K562 (cell line): ENCODE measurements around the gene MLN. TPM values are rescaled to one million over a fixed set of nuclear protein-coding genes. Genes with fewer than 3 reads are reported as not detected.

Experiments used
- ARID2 ChIP-seq: fragments of 450-650 bp; IDR thresholded peaks from 2 replicates; pipeline ENCODE4 v1.6.1; 2017; ENCODE audit warnings: antibody characterized with exemption, mild to moderate bottlenecking
- ARID4B ChIP-seq: sonication (generic); formaldehyde crosslinking; IDR thresholded peaks from 2 replicates; pipeline ENCODE4 v1.8.0; 2022; ENCODE audit warnings: mild to moderate bottlenecking, missing genetic modification reagents
- BRD4 ChIP-seq: fragments of 200-600 bp; sonication (generic); IDR thresholded peaks from 2 replicates; pipeline ENCODE4 v1.6.1; 2017; ENCODE audit warnings: inconsistent platforms
- CBX5 ChIP-seq: IDR thresholded peaks from 2 replicates; pipeline ENCODE4 v1.6.1; 2014; ENCODE audit warnings: low read depth, borderline replicate concordance
- DEAF1 ChIP-seq: fragments of 450-650 bp; formaldehyde crosslinking; IDR thresholded peaks from 2 replicates; pipeline ENCODE4 v1.4.0; 2020; ENCODE audit warnings: mild to moderate bottlenecking, moderate library complexity
- ETS1 ChIP-seq: conservative IDR thresholded peaks from 2 replicates; pipeline ENCODE4 v1.6.1; 2011; ENCODE audit warnings: low read depth, mild to moderate bottlenecking, low read length; ENCODE audit not compliant: control insufficient read depth
- FUS ChIP-seq: fragments of 200-400 bp; formaldehyde crosslinking; optimal IDR thresholded peaks from 2 replicates; pipeline ENCODE3; 2017; ENCODE audit warnings: low read depth, low read length
- HNRNPH1 ChIP-seq: fragments of 200-400 bp; formaldehyde crosslinking; optimal IDR thresholded peaks from 2 replicates; pipeline ENCODE3; 2017; ENCODE audit warnings: low read depth, mild to moderate bottlenecking, low read length, moderate library complexity
- KLF6 ChIP-seq: fragments of 250-450 bp; sonication (Bioruptor Pico); IDR thresholded peaks from 2 replicates; pipeline ENCODE4 v1.4.0; 2020; ENCODE audit warnings: mild to moderate bottlenecking, moderate library complexity, borderline replicate concordance
- MYNN ChIP-seq, 2 experiments: sonication (generic); formaldehyde crosslinking in 1 of 2; IDR thresholded peaks; 2 replicates each; pipeline versions ENCODE4 v1.5.0 to v1.6.1; 2016 to 2020; ENCODE audit warnings: antibody characterized with exemption in 1 of 2, missing genetic modification reagents in 1 of 2
- NFYB ChIP-seq: IDR thresholded peaks from 2 replicates; pipeline ENCODE4 v1.6.1; 2011; ENCODE audit warnings: mild to moderate bottlenecking, moderate library complexity; ENCODE audit not compliant: insufficient read length; ENCODE audit errors: extremely low read depth
- PHF20 ChIP-seq: fragments of 450-650 bp; IDR thresholded peaks from 2 replicates; pipeline ENCODE4 v1.6.1; 2018; ENCODE audit not compliant: partially characterized antibody
- SMARCB1 ChIP-seq: IDR thresholded peaks from 2 replicates; pipeline ENCODE4 v1.6.1; 2011; ENCODE audit warnings: improper control_type of control experiment, low read depth; ENCODE audit not compliant: insufficient read length
- SREBF1 ChIP-seq: fragments of 150-350 bp; IDR thresholded peaks from 2 replicates; pipeline ENCODE4 v1.6.1; 2014; ENCODE audit warnings: antibody characterized with exemption, low read depth, low read length, borderline replicate concordance
- SRSF1 ChIP-seq: fragments of 200-400 bp; formaldehyde crosslinking; IDR thresholded peaks from 2 replicates; pipeline ENCODE4 v1.6.1; 2017; ENCODE audit warnings: mild to moderate bottlenecking, low read depth, low read length, moderate library complexity
- STAT5B ChIP-seq: fragments of 250-450 bp; sonication (Bioruptor Pico); IDR thresholded peaks from 2 replicates; pipeline ENCODE4 v1.8.0; 2021; ENCODE audit warnings: mild to moderate bottlenecking, inconsistent platforms
- THRB ChIP-seq: fragments of 450-650 bp; formaldehyde crosslinking; conservative IDR thresholded peaks from 2 replicates; pipeline ENCODE4 v1.4.0; 2022; ENCODE audit warnings: mild to moderate bottlenecking, missing genetic modification characterization
- ZNF175 ChIP-seq: fragments of 200-800 bp; sonication (Bioruptor generic); IDR thresholded peaks from 2 replicates; pipeline ENCODE4 v1.6.1; 2016; ENCODE audit warnings: low read depth, mild to moderate bottlenecking, missing genetic modification characterization, missing compliant biosample characterization
- polyA plus RNA-seq, 8 experiments: library from polyadenylated mRNA; depleted of rRNA in 4 of 8; stranded (reverse) in 5 of 8; unstranded in 3 of 8; fragments of >200 nt; fragmentation: Nextera tagmentation in 2 of 8; fragmentation: Illumina TruSeq in 1 of 8; extraction: Ambion mirVana in 2 of 8; extraction: Trizol in 1 of 8; gene quantifications; 2 replicates each; pipeline versions ENCODE4 v1.2.1 to v1.2.3, GENCODE V29; 2011 to 2014; ENCODE audit warnings: inconsistent platforms in 1 of 8, missing spikeins in 1 of 8
- total RNA-seq, 7 experiments: library from RNA; depleted of rRNA in 6 of 7; stranded (reverse); fragments of >200 nt in 6 of 7; fragmentation: Illumina TruSeq in 2 of 7; extraction: Trizol in 2 of 7; gene quantifications; 2 replicates each; pipeline versions ENCODE4 v1.2.1 to v1.2.3, GENCODE V29; 2011 to 2021; ENCODE audit warnings: low replicate concordance in 1 of 7

Gene MLN
- total and polyA plus RNA-seq, 9 of the 15 experiments (the other 6 are each of a cell fraction or from before 2014, with no cell fraction given), result not detected

- TF ChIP-seq NFYB (no peak), SREBF1 (no peak), ETS1 (peak; percentile 98), ARID4B (no peak), CBX5 (no peak), THRB (CRISPR knock-in tag) (peak; percentile 94), STAT5B (no peak), MYNN (IDR thresholded peaks at IDR 0.05) (no peak), MYNN (CRISPR knock-in tag; IDR thresholded peaks at IDR 0.05) (no peak), FUS (no peak), ARID2 (0 out of 2 replicates have a peak, but pooled peaks have one; percentile 41), KLF6 (CRISPR knock-in tag) (peak; percentile 91; the same call in 1 of the 2 replicates), ZNF175 (CRISPR knock-in tag) (peak; percentile 99), HNRNPH1 (no peak), SRSF1 (peak; percentile 72; the same call in 1 of the 2 replicates), DEAF1 (0 out of 2 replicates have a peak, but pooled peaks have one; percentile 22), PHF20 (peak; percentile 59), SMARCB1 (no peak), BRD4 (no peak)
Measured at GRCh38 chr6:33788694-33789549, 14.9 kb downstream of the MLN start, which contains the start of gene LEMD2 (continued).
